OCI-LY7 (cell line): ENCODE results near the gene ITSN2. TPM values are rescaled to one million over a fixed set of nuclear protein-coding genes. Genes with fewer than 3 reads are reported as not detected.

Experiments used
- BruUV-seq: library from RNA; stranded (reverse); fragments of 400-500 nt; replicated peaks from 2 replicates; lab custom pipeline; 2021; lab: Mats Ljungman, UMichigan
- CTCF ChIA-PET: fragments of 300-600 bp; sonication (Branson Sonifier 250); formaldehyde crosslinking; loops from one replicate; lab custom pipeline; 2022; ENCODE audit warnings: antibody characterized with exemption; ENCODE audit not compliant: unreplicated experiment; lab: Charles Lee
- POLR2A ChIA-PET: fragments of 300-600 bp; sonication (Branson Sonifier 250); formaldehyde crosslinking; loops from one replicate; lab custom pipeline; 2022; ENCODE audit warnings: antibody characterized with exemption; lab: Charles Lee
- DNase-seq: peaks from one replicate; pipeline ENCODE4 v3.0.0-alpha.2; 2015; ENCODE audit warnings: low spot score
- H2AFZ ChIP-seq: fragments of 200-600 bp; sonication (generic), shearing (Covaris generic); 2 replicates; pipeline ENCODE4 v1.6.1; 2014; ENCODE audit warnings: mild to moderate bottlenecking, antibody characterized with exemption, low read length, moderate library complexity
- H3K27ac ChIP-seq: fragments of 200-600 bp; sonication (generic); 2 replicates; pipeline ENCODE4 v1.5.1; 2014; ENCODE audit warnings: mixed run types, low read depth, mild to moderate bottlenecking, moderate library complexity, low read length, inconsistent platforms; ENCODE audit not compliant: poor library complexity, severe bottlenecking
- H3K36me3 ChIP-seq: fragments of 200-600 bp; sonication (generic); 2 replicates; pipeline ENCODE4 v1.6.1; 2014; ENCODE audit warnings: mild to moderate bottlenecking, antibody characterized with exemption, low read length, moderate library complexity, mixed read lengths; ENCODE audit not compliant: insufficient read depth
- H3K4me1 ChIP-seq: fragments of 200-600 bp; sonication (generic); 2 replicates; pipeline ENCODE4 v1.5.1; 2014; ENCODE audit warnings: mild to moderate bottlenecking, low read length; ENCODE audit not compliant: insufficient read depth, poor library complexity, severe bottlenecking
- H3K4me2 ChIP-seq: fragments of 200-600 bp; sonication (generic); 2 replicates; pipeline ENCODE4 v1.6.1; 2014; ENCODE audit warnings: mild to moderate bottlenecking, low read length
- H3K4me3 ChIP-seq: fragments of 200-600 bp; sonication (generic); 2 replicates; pipeline ENCODE4 v1.5.1; 2014; ENCODE audit warnings: mild to moderate bottlenecking, low read depth, low read length; ENCODE audit not compliant: poor library complexity, severe bottlenecking
- H3K79me2 ChIP-seq: fragments of 200-600 bp; sonication (generic); 2 replicates; pipeline ENCODE4 v1.6.1; 2016; ENCODE audit warnings: low read depth, mild to moderate bottlenecking, low read length, moderate library complexity, mixed read lengths; ENCODE audit not compliant: insufficient read depth
- H3K9me2 ChIP-seq: fragments of 200-600 bp; sonication (generic); 2 replicates; pipeline ENCODE4 v1.6.1; 2016; ENCODE audit warnings: mild to moderate bottlenecking, low read length, mixed read lengths; ENCODE audit not compliant: insufficient read depth
- H3K9me3 ChIP-seq: fragments of 200-600 bp; sonication (generic); 2 replicates; pipeline ENCODE4 v1.6.1; 2014; ENCODE audit warnings: mild to moderate bottlenecking, mixed run types, low read length, mixed read lengths
- H4K20me1 ChIP-seq: fragments of 200-600 bp; sonication (generic); 2 replicates; pipeline ENCODE4 v1.6.1; 2014; ENCODE audit warnings: mild to moderate bottlenecking, antibody characterized with exemption, low read length, moderate library complexity, mixed read lengths; ENCODE audit not compliant: insufficient read depth
- EZH2phosphoT487 ChIP-seq: fragments of 200-600 bp; sonication (generic); IDR thresholded peaks from 2 replicates; pipeline ENCODE4 v1.6.1; 2018; ENCODE audit warnings: low read depth, borderline replicate concordance, mild to moderate bottlenecking, mixed run types, antibody characterized with exemption, low read length, moderate library complexity, mixed read lengths
- intact Hi-C: fragments of 100-400 bp; cut with micrococcal nuclease; formaldehyde crosslinking; loops from one replicate; pipeline ENCODE4 v1.10.0; 2022; ENCODE audit not compliant: unreplicated experiment
- total RNA-seq, 2 experiments: library from RNA; depleted of rRNA in 1 of 2; stranded (reverse); fragments of >200 nt in 1 of 2; shearing (Covaris generic) in 1 of 2; gene quantifications; 2 replicates each; pipeline ENCODE4 v1.2.3, GENCODE V29; 2014 to 2022
- TF ChIP-seq, protein P1 (sequence below): fragments of 200-600 bp; sonication (generic); conservative IDR thresholded peaks from 2 replicates; pipeline ENCODE4 v1.5.1; 2014; ENCODE audit warnings: mild to moderate bottlenecking, antibody characterized with exemption, low read length, moderate library complexity, mixed read lengths

The ITSN2 gene
- total RNA-seq, 2 experiments from 2014 or later = 25.4 to 65.7 TPM

GRCh38 chr2:24337890-24338289 is 22.4 kb downstream of the ITSN2 start:
- no peak for DNase-seq
- Histone ChIP-seq H3K79me2 (peaks cover 16% of the 10 kb centered on the region; the same call in 1 of the 2 replicates), H4K20me1 (no peaks in the 10 kb centered on the region), H3K9me3 (no peaks in the 10 kb centered on the region), H3K4me1 (peaks cover 25% of the 10 kb centered on the region), H3K9me2 (no peaks in the 10 kb centered on the region), H3K36me3 (no peaks in the 10 kb centered on the region), H3K4me3 (no peak overlapping the region), H3K4me2 (no peak overlapping the region), H2AFZ (no peak overlapping the region), H3K27ac (no peak overlapping the region)
- intact Hi-C loops = no loop called here
- ChIA-PET CTCF (no interaction called here), POLR2A (interaction anchor here (0.7 to 3.9 kb wide), 2 partner anchors 8 to 33 kb away, joined by 3 to 22 read pairs; no protein-coding TSS in a partner anchor)
- no peak for TF ChIP-seq EZH2phosphoT487
- TF ChIP-seq, protein P1, sequence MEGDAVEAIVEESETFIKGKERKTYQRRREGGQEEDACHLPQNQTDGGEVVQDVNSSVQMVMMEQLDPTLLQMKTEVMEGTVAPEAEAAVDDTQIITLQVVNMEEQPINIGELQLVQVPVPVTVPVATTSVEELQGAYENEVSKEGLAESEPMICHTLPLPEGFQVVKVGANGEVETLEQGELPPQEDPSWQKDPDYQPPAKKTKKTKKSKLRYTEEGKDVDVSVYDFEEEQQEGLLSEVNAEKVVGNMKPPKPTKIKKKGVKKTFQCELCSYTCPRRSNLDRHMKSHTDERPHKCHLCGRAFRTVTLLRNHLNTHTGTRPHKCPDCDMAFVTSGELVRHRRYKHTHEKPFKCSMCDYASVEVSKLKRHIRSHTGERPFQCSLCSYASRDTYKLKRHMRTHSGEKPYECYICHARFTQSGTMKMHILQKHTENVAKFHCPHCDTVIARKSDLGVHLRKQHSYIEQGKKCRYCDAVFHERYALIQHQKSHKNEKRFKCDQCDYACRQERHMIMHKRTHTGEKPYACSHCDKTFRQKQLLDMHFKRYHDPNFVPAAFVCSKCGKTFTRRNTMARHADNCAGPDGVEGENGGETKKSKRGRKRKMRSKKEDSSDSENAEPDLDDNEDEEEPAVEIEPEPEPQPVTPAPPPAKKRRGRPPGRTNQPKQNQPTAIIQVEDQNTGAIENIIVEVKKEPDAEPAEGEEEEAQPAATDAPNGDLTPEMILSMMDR = peak; percentile 33; the same call in 1 of the 2 replicates
- TSS peak; percentile 44 for BruUV-seq

- Histone ChIP-seq H3K4me1 (peaks cover 20% of the 10 kb centered on the region), H3K4me2 (no peak overlapping the region), H2AFZ (no peak overlapping the region), H3K9me3 (no peaks in the 10 kb centered on the region), H3K4me3 (no peak overlapping the region), H3K9me2 (no peaks in the 10 kb centered on the region), H4K20me1 (no peaks in the 10 kb centered on the region), H3K79me2 (peaks cover 18% of the 10 kb centered on the region; the same call in 1 of the 2 replicates), H3K27ac (no peak overlapping the region), H3K36me3 (no peaks in the 10 kb centered on the region)
- no peak for DNase-seq
- ChIA-PET POLR2A (no interaction called here), CTCF (no interaction called here)
- no peak for TF ChIP-seq EZH2phosphoT487
- TF ChIP-seq, protein P1 = no peak
- intact Hi-C loops = no loop called here
- no TSS peak for BruUV-seq
Observed at GRCh38 chr2:24336811-24337210, 23.5 kb downstream of the ITSN2 start.

- H2AFZ ChIP-seq = no peak overlapping the region
- intact Hi-C loops = no loop called here
- CTCF ChIA-PET = no interaction called here
- peaks cover 19% of the 10 kb centered on the region; the same call in 1 of the 2 replicates for H3K79me2 ChIP-seq
- H4K20me1 ChIP-seq = no peaks in the 10 kb centered on the region
- TF ChIP-seq, protein P1 = no peak
- TF ChIP-seq EZH2phosphoT487 = no peak
- H3K36me3 ChIP-seq = no peaks in the 10 kb centered on the region
- no peak overlapping the region for H3K4me2 ChIP-seq
- POLR2A ChIA-PET = interaction anchor here (0.7 kb wide), 1 partner anchor 16 kb away, joined by 3 read pairs; no protein-coding TSS in a partner anchor
- no peaks in the 10 kb centered on the region for H3K9me2 ChIP-seq
- DNase-seq = no peak
- no peaks in the 10 kb centered on the region for H3K9me3 ChIP-seq
- BruUV-seq = no TSS peak
- H3K27ac ChIP-seq = no peak overlapping the region
- peaks cover 38% of the 10 kb centered on the region for H3K4me1 ChIP-seq
- H3K4me3 ChIP-seq = no peak overlapping the region
Observed at GRCh38 chr2:24334245-24334633, 26.1 kb downstream of the ITSN2 start.
